Erythroblast (primary cell): Measurements from ENCODE around the gene PTPRR.
"Not testable (repeated sequence)": the region's sequence is repeated elsewhere in the genome, so short reads cannot be mapped to it uniquely, and the experiment has no call there.

ENCODE experiments used
- DNase-seq, 2 experiments: peaks; one replicate each; lab custom pipeline; 2025; lab: John Stamatoyannopoulos, UW
- GATA1 ChIP-seq: IDR thresholded peaks from 2 replicates; pipeline ENCODE4 v1.6.1; 2011; ENCODE audit warnings: low read depth, mild to moderate bottlenecking, control low read depth, low read length, moderate library complexity
- POLR2A ChIP-seq: IDR thresholded peaks from 2 replicates; pipeline ENCODE4 v1.6.1; 2011; ENCODE audit warnings: mild to moderate bottlenecking, low read length

The PTPRR gene

DNA sequence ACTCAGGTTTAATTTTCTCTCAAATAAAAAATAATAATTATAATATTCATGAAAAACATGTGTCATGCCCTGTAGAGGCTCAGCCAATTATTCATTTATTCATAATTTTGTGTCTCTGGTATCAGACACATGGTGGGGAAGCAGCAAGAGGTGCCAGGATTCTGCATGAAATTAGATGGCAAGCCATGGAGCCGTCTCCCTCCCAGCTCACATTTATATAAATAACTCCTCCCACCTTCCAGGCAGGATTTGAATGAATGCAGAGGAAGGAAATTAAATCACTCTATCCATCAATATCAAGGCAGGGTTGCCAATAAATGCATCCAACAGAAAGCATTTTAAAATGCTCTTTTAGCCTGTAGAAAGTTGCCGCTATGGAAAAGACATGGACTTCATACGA is 98.1 kb downstream of the PTPRR start:
- no peak for DNase-seq
- TF ChIP-seq GATA1, result no peak
- TF ChIP-seq POLR2A, result no peak

DNA sequence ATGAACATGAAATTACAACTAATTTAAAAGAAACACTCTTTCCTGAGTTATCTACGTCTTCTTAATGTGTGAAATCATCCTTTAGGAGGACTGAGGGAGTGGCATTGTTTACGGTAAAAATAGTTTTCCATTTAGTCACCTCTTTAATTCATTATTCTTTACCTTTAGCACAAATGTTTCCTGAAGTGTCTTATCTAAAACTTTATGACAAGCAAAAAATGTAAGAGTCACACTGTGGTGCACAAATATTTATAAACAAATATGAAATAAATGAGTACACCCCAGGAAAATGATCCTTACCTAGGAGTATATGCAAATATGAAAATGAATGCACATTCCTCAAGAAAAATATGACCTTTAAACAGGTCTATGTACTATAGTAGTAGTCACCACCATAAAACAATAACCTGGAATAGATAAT is 104.6 kb downstream of the PTPRR start:
- DNase-seq, result no peak
- no peak for TF ChIP-seq GATA1
- no peak for TF ChIP-seq POLR2A

DNA sequence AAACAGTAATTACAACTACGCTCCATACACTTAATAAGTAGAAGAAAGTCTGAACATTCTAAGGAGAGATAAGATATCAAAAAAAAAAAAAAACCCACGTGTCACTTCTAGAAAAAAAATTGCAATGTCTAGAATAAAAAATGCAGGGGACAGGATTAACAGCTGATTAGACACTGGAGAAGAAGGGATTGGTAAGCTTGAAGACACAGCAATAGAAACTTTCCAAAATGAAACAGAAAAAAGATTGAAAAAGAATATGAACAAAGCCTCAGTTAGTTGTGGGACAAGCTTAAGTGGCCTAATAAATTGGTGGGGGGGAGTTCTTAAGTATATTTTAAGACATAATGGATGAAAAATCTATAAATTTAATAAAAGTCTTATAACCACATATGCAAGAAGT is 105.5 kb downstream of the PTPRR start:
- DNase-seq, result no peak
- TF ChIP-seq GATA1, result no peak
- no peak for TF ChIP-seq POLR2A

- TF ChIP-seq POLR2A (no peak), GATA1 (no peak)
- DNase-seq, result no peak
Observed at GRCh38 chr12:70813559-70813958, 107.0 kb downstream of the PTPRR start.

DNA sequence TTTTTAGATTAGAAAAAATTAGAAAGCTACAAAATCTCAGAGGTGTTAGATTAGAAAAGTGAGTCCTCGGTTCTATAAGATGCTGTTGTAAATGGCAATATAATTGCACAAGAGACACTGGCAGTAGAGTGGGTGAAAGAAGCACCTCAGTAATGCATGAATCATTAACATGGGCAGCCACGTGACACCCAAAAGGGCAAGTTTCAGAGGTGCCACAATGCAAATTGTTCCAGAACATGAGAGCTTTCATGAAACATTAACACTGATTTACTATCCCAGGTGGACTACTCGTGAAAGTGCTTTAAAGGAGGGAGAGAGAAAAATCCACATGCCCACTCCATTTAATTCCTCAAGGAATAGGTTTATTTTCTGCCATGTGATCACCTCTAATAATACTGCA is 108.4 kb downstream of the PTPRR start:
- DNase-seq, result no peak
- TF ChIP-seq POLR2A, result no peak
- TF ChIP-seq GATA1, result no peak

DNA sequence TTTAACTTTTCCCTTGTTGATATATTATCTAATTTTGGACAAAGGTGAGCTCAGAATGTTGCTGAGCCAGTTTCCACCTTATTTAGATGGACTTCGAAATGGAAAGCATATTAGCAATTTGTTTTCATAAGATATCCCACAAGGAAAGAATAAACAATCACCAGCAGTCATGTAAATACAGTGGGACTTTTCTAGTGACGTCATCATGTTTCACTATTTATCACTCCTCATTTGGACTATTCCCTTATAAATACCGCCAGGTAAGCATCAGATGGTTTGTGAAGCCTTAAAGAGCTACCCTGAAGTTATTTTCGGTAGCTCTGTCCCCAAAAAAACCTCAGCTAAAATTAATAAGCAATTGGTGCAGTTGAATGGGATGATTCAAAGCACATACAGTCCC is 110.7 kb downstream of the PTPRR start:
- no peak for TF ChIP-seq POLR2A
- no peak for TF ChIP-seq GATA1
- no peak for DNase-seq

DNA sequence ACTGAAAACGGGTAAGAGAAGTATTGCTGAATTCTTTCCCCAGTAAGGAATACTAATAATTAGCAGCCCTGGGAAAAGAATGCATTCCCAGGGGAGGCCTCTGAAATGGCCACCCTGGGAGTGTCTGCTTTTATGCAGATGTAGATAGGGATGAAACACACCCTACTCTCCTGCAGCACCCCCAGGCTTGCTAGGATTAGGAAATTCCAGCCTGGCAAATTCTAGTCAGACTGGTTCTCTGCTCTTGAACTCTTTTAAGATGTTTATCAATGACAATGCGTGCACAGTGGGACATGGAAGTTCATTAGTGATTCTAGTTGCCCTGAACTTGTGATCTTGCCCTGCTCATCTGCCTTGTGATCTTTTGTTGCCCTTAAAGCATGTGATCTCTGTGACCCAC is 112.5 kb downstream of the PTPRR start:
- not testable (repeated sequence) for DNase-seq

GRCh38 chr12:70806827-70807226 is 113.7 kb downstream of the PTPRR start:
- no peak for DNase-seq
- TF ChIP-seq POLR2A, result no peak
- TF ChIP-seq GATA1, result no peak

GRCh38 chr12:70806043-70806442 is 114.5 kb downstream of the PTPRR start:
- no peak for DNase-seq

DNA sequence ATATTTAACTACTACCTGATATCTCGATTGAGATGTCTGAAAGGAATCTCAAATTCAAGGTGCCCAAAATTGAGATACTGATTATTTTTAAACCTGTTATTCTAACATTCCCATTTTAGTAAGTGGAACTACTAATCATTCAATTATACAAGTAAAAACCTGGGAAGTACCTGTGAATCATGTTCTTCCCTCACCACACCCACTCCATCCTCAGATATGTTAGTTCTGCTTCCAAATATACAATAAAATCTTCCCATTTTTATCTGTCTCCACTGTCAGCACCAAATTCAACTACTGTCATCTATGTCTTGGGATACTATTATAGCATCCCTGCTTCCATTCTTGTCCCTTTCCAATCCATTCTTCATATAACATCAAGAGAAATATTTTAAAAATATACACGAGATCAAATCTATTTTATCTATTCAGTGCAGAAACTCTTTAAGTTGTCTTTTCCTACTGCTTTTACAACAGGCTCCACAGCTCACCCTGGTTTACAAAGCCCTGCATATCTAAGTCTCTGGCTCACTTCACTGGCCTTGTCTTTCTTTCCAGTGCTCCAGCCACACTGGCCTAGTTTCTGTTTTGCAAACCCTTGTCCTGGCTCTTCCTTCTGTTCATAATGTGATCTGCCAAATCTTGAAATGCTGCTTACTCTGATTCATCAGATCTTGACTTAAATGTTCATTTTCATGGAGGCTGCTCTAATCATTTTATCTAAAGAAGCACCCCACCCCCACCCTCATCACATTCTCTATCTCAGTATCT is 122.3 kb downstream of the PTPRR start:
- TF ChIP-seq POLR2A (no peak), GATA1 (no peak)

More at GRCh38 chr12:70806043-70806442, 114.5 kb downstream of the PTPRR start:
- no peak for TF ChIP-seq GATA1
- TF ChIP-seq POLR2A, result no peak

GRCh38 chr12:70796989-70797388 is 123.5 kb downstream of the PTPRR start:
- no peak for TF ChIP-seq GATA1
- TF ChIP-seq POLR2A, result no peak
- DNase-seq, result no peak

More for the DNA sequence above, 122.3 kb downstream of the PTPRR start:
- DNase-seq, result no peak

GRCh38 chr12:70795608-70796007 is 124.9 kb downstream of the PTPRR start:
- no peak for TF ChIP-seq POLR2A
- no peak for TF ChIP-seq GATA1
- no peak for DNase-seq

- no peak for TF ChIP-seq GATA1
- TF ChIP-seq POLR2A, result no peak
- DNase-seq, result no peak
Observed at GRCh38 chr12:70794131-70794530, 126.4 kb downstream of the PTPRR start.

- DNase-seq, result no peak
- TF ChIP-seq POLR2A (no peak), GATA1 (no peak)
Observed at GRCh38 chr12:70788774-70789173, 131.8 kb downstream of the PTPRR start.

GRCh38 chr12:70787612-70788011 is 132.9 kb downstream of the PTPRR start:
- no peak for DNase-seq
- no peak for TF ChIP-seq POLR2A
- TF ChIP-seq GATA1, result no peak

DNA sequence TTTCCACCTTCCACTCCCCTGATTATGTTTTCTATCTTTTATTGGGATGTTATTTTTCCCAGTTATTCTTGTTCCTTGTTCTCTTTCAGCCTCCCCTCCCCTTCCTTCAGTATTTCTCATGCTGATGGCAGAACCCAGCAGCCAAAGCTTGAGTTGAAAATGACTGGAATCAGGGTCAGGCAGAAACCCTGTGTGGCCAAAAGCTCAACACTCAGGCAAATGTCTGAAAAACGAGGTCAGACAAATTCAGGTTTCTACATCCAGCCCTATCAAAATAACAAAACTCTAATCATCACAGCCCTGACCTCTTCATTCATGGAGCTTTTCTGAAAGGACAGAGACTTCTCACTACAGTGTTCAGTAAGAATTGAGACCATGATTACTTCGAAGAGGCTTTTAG is 134.6 kb downstream of the PTPRR start:
- no peak for DNase-seq
- TF ChIP-seq POLR2A (no peak), GATA1 (no peak)
